OCI-LY1 (cell line): ENCODE results near the gene KRT24.

Experiments used
- H2AFZ ChIP-seq: fragments of 200-600 bp; sonication (generic), shearing (Covaris generic); 2 replicates; pipeline ENCODE4 v1.6.0; 2014; ENCODE audit warnings: antibody characterized with exemption, mild to moderate bottlenecking, low read length
- H3F3A ChIP-seq: fragments of 200-600 bp; sonication (generic), shearing (Covaris generic); 2 replicates; pipeline ENCODE4 v1.6.0; 2014; ENCODE audit warnings: mild to moderate bottlenecking, antibody characterized with exemption, low read length, moderate library complexity; ENCODE audit not compliant: insufficient read depth
- H3K27ac ChIP-seq: fragments of 200-600 bp; sonication (generic); 2 replicates; pipeline ENCODE4 v1.5.1; 2014; ENCODE audit warnings: low read length, mixed run types, mild to moderate bottlenecking, low read depth; ENCODE audit not compliant: poor library complexity, severe bottlenecking
- H3K27me3 ChIP-seq: fragments of 200-600 bp; sonication (generic); 2 replicates; pipeline ENCODE4 v1.6.0; 2014; ENCODE audit warnings: antibody characterized with exemption, mild to moderate bottlenecking, low read length, moderate library complexity; ENCODE audit not compliant: insufficient read depth
- H3K36me3 ChIP-seq: fragments of 200-600 bp; sonication (generic); 2 replicates; pipeline ENCODE4 v1.6.1; 2014; ENCODE audit warnings: mild to moderate bottlenecking, antibody characterized with exemption, low read length, moderate library complexity, mixed read lengths; ENCODE audit not compliant: insufficient read depth
- H3K4me1 ChIP-seq: fragments of 200-600 bp; sonication (generic); 2 replicates; pipeline ENCODE4 v1.5.1; 2014; ENCODE audit warnings: mild to moderate bottlenecking, low read length, moderate library complexity; ENCODE audit not compliant: insufficient read depth, severe bottlenecking
- H3K4me2 ChIP-seq: fragments of 200-600 bp; sonication (generic), shearing (Covaris generic); 2 replicates; pipeline ENCODE4 v1.6.1; 2014; ENCODE audit warnings: low read length
- H3K4me3 ChIP-seq: fragments of 200-600 bp; sonication (generic); 2 replicates; pipeline ENCODE4 v1.5.1; 2014; ENCODE audit warnings: low read length, low read depth, mild to moderate bottlenecking, mixed read lengths; ENCODE audit not compliant: poor library complexity, severe bottlenecking
- H3K79me2 ChIP-seq: fragments of 200-600 bp; shearing (Covaris generic); 2 replicates; pipeline ENCODE4 v1.6.1; 2016; ENCODE audit warnings: mixed run types, low read length, mixed read lengths; ENCODE audit not compliant: insufficient read depth
- H3K9ac ChIP-seq: fragments of 200-600 bp; sonication (generic), shearing (Covaris generic); 2 replicates; pipeline ENCODE4 v1.6.1; 2014; ENCODE audit warnings: mild to moderate bottlenecking, low read length, mixed read lengths
- H3K9me2 ChIP-seq: fragments of 200-600 bp; sonication (generic), shearing (Covaris generic); 2 replicates; pipeline ENCODE4 v1.6.1; 2014; ENCODE audit warnings: low read depth, mild to moderate bottlenecking, low read length, mixed read lengths
- H3K9me3 ChIP-seq: fragments of 200-600 bp; shearing (Covaris generic); 2 replicates; pipeline ENCODE4 v1.6.1; 2014; ENCODE audit warnings: low read length, mixed read lengths
- H4K20me1 ChIP-seq: fragments of 200-600 bp; sonication (generic), shearing (Covaris generic); 2 replicates; pipeline ENCODE4 v1.6.0; 2016; ENCODE audit warnings: mild to moderate bottlenecking, low read length; ENCODE audit not compliant: insufficient read depth
- CTCF ChIP-seq: fragments of 200-600 bp; sonication (generic), shearing (Covaris generic); IDR thresholded peaks from 2 replicates; pipeline ENCODE4 v1.5.1; 2017; ENCODE audit warnings: mild to moderate bottlenecking, antibody characterized with exemption, low read length, moderate library complexity, mixed read lengths
- EZH2 ChIP-seq: fragments of 200-600 bp; sonication (generic), shearing (Covaris generic); IDR thresholded peaks from 2 replicates; pipeline ENCODE4 v1.8.0; 2017; ENCODE audit warnings: borderline replicate concordance, mixed run types, mild to moderate bottlenecking, antibody characterized with exemption, low read length, moderate library complexity, mixed read lengths

KRT24 gene

GRCh38 chr17:40672654-40673053, 30.9 kb downstream of the KRT24 start:
- H3F3A ChIP-seq: no peaks in the 10 kb centered on the region
- H3K4me1 ChIP-seq: no peaks in the 10 kb centered on the region
- H2AFZ ChIP-seq: no peak overlapping the region
- no peaks in the 10 kb centered on the region for H3K9me3 ChIP-seq
- H3K9ac ChIP-seq: no peak overlapping the region
- H3K4me3 ChIP-seq: no peak overlapping the region
- H3K27ac ChIP-seq: no peak overlapping the region
- H4K20me1 ChIP-seq: no peaks in the 10 kb centered on the region
- no peaks in the 10 kb centered on the region for H3K79me2 ChIP-seq
- no peak overlapping the region for H3K4me2 ChIP-seq
- no peaks in the 10 kb centered on the region for H3K9me2 ChIP-seq
- no peaks in the 10 kb centered on the region for H3K36me3 ChIP-seq
- TF ChIP-seq CTCF (no peak), EZH2 (no peak)
- H3K27me3 ChIP-seq: no peaks in the 10 kb centered on the region

GRCh38 chr17:40671282-40671681, 32.3 kb downstream of the KRT24 start:
- peaks cover 1% of the 10 kb centered on the region; the same call in 1 of the 2 replicates for H3K27me3 ChIP-seq
- TF ChIP-seq EZH2: no peak
- no peak for TF ChIP-seq CTCF
- no peaks in the 10 kb centered on the region for H3K9me2 ChIP-seq
- H3K79me2 ChIP-seq: no peaks in the 10 kb centered on the region
- no peaks in the 10 kb centered on the region for H3K4me1 ChIP-seq
- H3K9me3 ChIP-seq: no peaks in the 10 kb centered on the region
- H3F3A ChIP-seq: no peaks in the 10 kb centered on the region
- no peaks in the 10 kb centered on the region for H3K36me3 ChIP-seq
- H2AFZ ChIP-seq: no peak overlapping the region
- no peak overlapping the region for H3K4me3 ChIP-seq
- H3K9ac ChIP-seq: no peak overlapping the region
- no peak overlapping the region for H3K27ac ChIP-seq
- no peak overlapping the region for H3K4me2 ChIP-seq
- H4K20me1 ChIP-seq: no peaks in the 10 kb centered on the region

GRCh38 chr17:40666331-40666730, 37.2 kb downstream of the KRT24 start:
- Histone ChIP-seq H3K9me3 (no peaks in the 10 kb centered on the region), H3K79me2 (no peaks in the 10 kb centered on the region), H3K4me3 (no peak overlapping the region), H3K4me2 (no peak overlapping the region), H4K20me1 (no peaks in the 10 kb centered on the region), H3K36me3 (no peaks in the 10 kb centered on the region), H3K27ac (no peak overlapping the region), H3F3A (no peaks in the 10 kb centered on the region), H3K4me1 (no peaks in the 10 kb centered on the region), H2AFZ (no peak overlapping the region), H3K9me2 (no peaks in the 10 kb centered on the region), H3K27me3 (peaks cover 6% of the 10 kb centered on the region; the same call in 1 of the 2 replicates), H3K9ac (no peak overlapping the region)
- TF ChIP-seq CTCF (no peak), EZH2 (no peak)
